GM21367 (cell line): ENCODE data around the gene RHOB.
"Not testable (repeated sequence)": the region's sequence is repeated elsewhere in the genome, so short reads cannot be mapped to it uniquely, and the experiment has no call there.

Experiments used
- ATAC-seq: cut with Tn5 transposase; IDR thresholded peaks from one replicate; pipeline ENCODE4 v1.9.1; 2021; ENCODE audit not compliant: unreplicated experiment

RHOB gene

DNA sequence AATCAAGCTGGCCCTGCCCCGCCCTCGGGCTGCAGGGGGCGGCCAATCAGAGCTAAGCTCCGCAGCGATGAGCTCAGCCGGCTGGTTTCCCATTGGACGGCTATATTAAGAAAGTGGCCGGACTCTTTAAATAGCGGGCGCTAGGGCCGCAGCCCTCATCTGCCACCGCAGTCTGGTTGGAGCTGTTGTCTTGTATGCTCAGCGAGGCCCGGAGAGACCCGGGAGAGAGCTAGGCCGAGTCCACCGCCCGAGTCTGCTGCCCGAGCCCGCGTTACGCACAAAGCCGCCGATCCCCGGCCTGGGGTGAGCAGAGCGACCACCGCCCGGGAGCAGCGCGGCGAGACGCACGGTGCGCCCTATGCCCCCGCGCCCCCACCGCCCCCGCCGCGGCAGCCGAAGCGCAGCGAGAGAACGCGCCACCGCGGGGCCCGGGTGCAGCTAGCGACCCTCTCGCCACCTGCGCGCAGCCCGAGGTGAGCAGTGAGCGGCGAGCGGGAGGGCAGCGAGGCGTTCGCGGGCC, at the start of gene RHOB:
Gene RHOB (plus strand): TSS at position 158 of the 520 bp plus-strand sequence. CDS start 392 bp downstream, outside the sequence.
- peak; percentile 98 for ATAC-seq

DNA sequence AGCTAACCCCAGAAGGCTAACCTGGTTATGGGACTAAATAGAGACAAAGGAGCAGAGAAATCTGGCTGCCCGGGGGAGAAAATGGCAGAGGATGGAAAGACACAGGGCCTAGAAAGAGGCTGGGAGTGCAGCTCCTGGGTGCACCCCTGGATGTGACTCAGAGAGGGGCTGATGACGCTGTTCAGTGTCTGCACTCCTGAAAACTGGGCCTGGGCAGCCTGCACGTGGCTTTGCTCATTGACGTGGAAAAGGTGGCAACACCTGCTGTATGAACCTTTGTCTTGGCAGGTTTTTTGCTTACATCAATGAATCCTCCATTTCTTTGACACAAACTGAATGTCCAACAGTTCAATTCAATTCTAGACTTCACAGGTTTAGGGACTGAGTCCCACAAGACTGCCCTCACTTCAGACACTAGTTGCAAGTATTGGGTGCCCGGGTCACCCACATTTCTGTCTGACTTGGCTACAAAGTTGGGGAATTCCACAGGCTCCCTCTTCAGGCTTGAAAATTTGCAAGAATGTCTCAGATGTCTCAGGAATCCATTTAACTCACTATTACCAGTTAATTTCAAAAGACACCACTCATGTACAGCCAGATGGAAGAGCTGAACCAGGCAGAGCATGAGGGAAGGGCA, 48.9 kb upstream of the RHOB start:
- ATAC-seq: no peak

DNA sequence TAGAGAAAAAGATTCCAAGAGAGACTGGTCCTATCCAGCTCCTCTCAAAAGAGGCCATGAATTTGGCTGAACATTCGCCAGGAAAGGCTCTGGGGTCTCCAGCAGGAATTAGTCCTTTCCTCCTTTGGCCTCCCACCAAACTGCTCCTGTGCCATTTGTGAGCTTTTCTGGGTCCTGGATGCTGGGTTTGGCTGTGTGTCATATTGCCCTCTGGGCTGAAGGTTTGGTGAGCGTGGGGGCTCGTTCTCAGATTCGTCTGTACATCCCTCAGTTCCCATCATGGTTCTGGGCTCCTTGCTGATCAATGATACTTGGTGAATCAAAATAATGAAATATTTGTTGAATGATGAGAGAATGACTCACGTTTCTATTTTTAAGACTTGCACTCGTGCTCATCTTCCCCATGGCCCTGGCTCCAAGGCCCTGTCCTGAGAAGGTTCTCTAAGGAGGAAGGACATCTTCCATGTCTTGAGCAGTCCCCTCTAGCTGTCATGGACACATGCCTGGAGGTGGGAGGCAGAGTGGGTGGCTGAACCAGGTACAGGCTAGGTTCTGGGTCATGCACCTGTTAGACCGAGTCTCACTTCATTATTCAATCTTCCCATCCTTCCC, 47.8 kb upstream of the RHOB start:
- ATAC-seq: no peak

DNA sequence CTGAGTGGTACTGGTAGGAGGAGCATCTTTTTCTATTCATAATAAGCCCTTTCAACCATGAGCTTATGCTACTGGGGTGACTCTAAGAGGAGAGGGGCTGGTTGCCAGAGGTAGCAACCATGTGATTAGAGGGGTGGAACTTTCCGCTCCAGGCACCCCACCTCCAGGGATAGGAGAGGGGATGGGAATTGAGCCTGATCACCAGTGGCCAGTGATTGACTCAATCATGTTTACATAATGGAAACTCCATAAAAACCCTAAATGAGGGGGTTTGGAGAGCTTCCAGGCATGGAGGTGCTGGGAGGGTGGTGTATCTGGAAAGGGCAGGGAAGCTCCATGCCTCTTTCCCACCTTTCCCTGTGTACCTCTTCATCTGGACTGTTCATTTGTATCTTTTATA, 46.6 kb upstream of the RHOB start:
- ATAC-seq: no peak

DNA sequence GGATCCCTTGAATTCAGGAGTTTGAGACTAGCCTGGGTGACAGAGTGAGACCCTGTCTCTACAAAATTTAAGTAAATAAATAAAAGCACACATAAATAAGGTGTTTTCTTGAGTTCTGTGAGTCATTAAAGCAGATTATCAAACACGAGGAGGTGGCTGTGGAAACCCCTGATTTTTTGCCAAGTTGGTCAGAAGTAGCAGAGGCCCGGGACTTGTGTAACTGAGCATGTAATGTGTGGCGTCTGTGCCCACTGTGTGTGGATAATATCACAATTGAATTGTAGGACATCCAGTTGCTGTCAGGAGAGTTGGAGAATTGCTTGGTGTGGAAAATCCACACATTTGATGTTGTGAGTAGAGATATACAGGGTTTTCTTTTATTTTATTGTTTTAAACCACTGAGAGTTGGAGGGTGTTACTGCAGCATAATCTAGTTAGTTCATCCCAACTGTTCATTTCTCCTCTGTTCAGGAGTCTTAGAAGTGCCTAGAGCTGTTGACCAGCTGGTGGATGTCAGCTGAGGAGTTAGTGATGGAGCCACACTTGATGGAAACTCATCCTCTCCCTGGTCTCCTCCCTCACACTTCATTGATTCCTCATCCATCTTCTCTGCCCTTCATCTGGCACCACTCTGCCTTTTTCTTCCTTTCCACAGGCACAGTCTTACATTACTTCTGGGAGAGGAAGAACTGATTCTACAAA, 45.9 kb upstream of the RHOB start:
- ATAC-seq: no peak

DNA sequence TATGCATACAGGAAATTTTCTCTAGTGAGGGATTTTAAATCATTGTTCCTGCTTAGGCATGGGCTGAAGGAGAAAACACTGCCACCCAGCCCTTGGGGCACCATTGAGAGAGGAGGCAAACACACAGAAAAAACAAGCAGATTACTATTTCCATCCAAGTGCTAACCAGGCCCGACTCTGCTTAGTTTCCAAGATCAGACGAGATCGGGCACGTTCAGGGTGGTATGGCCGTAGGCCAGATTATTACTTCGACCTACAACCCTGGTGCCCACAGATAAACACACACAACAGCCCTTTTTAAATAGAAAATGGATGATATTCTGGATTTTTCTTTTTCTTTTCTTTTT, 45.4 kb upstream of the RHOB start:
- ATAC-seq: no peak

DNA sequence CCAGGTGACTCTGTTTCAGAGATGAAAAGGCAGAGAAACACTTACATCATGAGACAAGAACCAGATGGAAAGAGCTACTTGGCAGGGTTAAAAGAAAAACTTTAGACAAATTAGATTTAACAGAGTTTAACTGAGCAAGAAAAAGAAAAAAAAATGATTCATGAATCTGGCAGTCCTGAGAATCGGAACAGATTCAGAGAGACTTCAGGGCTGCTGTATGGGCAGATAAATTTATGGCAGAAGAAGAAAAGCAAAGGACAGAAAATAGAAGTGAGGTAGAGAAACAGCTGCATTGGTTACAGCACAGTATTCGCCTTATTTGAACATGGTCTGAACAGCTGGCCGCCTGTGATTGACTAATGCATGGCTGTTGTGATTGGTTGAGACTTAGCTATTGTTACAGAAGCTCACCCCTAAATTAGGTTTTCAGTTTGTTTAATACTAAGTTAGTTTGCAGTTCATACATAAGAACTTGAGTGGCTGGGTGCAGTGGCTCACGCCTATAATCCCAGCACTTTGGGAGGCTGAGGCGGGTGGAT, 43.0 kb upstream of the RHOB start:
- ATAC-seq: no peak

DNA sequence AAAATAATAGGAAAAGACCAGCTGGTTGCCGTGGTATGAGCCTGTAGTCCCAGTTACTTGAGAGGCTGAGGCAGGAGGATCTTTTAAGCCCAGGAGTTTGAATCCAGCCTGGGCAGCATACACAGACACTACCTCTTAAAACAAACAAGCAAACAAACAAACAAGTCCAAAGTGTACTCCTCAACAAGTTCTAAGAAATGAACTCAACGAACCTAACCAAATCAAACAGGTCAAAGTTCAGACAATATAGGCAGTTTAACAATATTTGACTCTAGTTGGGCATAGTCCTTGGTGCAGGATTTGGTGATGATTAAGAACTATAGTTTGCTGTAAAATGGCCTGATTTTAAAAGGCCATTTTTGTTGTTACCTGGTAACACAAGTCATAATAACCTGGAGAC, 41.9 kb upstream of the RHOB start:
- no peak for ATAC-seq

DNA sequence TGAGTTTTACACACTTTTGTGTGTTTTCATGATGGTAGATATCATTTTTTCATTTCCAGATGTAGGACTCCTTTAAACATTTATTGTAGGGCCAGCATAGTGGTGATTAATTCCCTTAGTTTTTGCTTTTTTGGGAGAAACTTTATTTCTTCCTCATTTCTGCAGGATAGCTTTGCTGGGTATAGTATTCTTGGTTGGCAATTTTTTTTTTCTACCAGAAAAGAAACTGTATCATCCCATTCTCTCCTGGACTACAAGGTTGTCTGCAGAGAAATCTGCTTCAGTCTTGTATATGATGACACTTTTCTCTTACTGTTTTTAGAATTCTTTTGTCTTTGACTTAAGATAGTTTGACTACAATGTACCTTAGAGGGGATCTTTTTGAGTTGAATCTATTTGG, 37.8 kb upstream of the RHOB start:
- no peak for ATAC-seq

DNA sequence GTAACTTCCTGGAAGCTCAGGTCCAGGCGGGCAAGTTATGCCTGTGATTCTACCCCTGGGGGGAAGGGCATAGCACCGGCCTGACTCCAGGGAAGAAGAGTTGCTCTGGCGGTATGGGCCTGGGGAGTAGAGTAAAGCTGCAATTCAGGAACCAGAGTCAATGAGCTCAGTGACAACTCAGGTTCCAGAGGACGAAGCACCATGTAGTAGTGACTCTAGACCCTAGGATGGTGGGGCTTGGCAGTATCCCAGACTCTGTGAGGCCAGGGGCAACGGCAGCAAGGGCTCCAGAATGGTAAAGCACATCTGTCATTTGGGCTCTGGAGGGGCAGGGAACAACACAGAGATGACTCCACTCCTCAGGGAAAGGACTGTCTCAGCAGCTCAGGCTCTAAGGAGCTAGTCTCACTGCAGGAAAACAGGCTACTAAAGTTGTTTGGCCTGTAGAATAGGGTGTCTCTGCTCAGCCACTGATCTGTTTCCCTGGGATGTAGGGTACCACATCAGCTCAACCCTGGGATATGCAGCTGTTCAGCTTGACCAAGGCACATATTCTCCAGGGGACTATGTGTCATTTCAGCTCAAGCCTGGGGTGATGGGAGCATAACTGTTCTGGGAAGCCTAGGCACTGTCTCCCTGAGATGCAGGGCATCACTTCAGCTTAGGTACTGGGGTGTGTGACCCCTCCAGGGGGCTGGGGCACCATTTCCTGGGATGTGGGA, 36.2 kb upstream of the RHOB start:
- no peak for ATAC-seq

DNA sequence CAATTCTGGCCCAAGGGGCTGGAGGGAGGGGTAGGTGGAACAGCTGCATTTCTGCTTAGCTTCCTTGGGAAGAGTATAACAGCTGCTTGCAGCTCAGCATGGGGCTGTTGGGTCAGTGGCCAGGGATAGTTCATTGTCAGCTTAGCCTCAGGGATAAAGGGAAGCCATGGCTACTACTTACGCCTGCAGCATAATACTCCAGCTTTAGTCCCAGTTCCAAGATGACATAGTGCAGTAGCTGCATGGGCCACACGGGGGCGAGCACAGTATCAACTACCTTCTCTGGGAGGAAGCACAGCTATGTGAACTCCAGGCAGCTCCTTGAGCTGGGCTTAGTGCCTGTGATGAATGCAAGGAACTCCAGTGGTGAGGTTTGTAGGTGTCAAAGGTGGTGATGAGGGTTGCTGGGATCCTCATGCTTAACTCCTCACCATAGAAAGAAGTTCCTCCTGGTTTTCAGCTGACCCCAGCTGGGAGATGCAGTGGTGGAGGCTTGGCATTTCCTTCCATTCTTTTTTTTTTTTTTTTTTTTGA, 35.4 kb upstream of the RHOB start:
- ATAC-seq: peak; percentile 99

DNA sequence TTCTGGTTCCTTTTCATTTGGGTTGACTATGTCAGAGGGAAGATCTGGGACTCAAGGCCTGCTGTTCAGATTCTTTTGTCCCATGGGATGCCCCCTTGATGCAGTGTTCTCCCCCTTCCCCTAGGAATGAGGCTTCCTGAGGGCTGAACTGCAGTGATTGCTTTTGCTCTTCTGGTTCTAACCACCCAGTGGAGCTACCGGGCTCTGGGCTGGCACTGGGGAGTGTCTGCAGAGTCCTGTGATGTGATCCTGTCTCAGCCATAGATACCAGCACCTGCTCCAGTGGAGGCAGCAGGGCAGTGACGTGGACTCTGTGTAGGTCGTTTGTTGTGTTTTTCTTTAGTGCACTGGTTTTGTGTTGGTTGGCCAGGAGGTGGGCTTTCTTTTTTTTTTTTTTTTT, 32.1 kb upstream of the RHOB start:
- no peak for ATAC-seq

DNA sequence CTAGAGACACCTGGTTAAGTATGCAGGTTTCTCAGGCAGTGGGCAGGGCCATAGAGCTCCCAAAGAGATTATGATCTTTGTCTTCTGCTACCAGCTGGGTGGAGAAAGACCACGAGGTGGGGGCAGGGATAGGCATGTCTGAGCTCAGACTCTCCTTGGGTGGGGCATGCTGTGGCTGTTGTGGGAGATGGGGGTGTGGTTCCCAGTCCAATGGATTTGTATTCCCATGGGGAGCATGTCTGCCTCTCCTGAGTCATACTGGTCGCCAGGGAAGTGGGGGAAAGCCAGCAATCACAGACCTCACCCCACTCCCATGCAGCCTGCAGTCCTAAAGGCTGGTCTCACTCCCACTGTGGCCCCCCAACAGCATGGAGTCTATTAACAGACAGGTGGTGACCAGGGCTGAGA, 31.4 kb upstream of the RHOB start:
- ATAC-seq: no peak

DNA sequence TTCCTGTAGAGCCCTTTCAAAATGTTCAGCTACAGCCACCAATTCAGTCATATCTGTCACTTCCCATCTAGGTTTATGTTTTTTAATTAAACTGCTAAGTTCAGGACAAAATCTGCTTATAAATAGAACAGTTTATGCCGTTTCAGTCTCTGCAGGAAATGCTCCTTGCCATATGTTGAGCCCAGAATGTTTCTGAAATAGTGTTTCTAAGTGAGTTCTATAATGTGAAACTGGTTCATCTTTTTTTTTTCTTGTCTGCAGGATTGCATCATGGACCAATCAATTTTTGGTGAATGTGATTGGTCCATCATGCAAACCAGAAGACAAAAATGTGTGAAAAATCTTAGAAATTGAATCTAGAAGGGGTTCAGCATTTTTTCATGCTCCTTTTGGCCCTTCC, 30.2 kb upstream of the RHOB start:
- no peak for ATAC-seq

DNA sequence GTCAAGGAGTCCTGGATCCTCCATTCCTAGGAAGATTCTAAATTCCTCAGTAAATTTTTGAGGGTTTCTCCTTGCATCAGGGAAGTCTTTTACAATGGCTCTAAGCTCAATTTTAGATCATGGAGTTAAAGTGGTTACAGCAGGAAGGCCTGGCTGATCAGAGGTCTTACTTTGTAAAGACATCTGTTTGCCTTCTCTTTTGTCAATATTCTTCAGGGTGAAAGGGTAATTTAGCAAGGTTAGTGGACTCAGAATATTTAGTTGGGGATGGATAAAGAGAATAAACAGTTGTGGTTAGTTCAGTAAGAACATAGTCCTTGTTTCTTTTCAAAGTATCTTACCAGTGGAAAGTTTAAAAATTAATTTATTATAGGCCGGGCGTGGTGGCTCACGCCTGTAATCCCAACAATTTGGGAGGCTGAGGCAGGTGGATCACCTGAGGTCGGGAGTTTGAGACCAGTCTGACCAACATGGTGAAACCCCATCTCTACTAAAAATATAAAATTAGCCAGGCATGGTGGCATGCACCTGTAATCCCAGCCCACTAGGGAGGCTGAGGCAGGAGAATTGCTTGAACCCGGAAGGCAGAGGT, 29.5 kb upstream of the RHOB start:
- not testable (repeated sequence) for ATAC-seq

DNA sequence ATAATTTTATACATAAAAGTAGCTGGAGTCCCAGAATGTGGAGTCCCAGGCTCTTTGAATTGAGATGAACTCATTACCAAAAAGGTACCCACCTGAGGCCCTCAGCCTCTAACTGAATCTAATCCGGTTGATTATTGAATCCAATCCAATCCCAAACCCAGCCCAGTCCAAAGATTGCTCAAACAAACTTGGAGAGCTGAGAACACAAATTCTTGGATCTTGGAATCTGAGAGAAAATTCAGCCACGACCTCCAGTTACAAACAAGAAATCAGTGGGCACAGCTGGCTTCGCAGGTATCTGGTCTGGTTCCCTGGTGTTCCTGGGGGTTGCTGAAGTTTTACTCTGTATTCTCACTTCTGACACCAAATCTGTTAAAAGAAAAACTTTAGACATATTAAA, 28.4 kb upstream of the RHOB start:
- no peak for ATAC-seq

DNA sequence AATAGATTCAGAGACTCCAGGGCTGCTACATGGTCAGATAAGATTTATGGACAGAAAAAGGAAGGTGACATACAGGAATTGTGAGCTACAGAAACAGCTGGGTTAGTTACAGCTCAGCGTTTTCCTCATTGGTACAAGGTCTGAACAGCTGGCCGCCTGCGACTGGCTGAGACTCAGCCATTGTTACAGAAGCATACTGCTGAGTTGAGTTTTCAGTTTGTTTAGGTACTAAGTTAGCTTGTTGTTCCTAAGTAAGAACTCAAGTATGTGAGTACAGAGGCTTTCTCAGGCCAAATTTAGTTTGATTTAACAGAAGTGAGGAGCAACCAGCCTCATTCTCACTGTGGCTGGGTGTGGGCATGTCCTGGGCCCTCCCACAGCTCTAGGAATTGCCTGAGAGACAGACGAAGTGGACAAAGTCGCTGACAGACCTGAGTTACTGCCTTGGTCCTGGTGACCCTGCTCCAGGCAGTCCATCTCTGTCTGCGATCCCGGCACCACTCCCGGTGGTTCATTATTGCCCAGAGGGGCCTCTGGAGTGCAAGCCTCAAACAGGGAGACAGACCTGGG, 27.8 kb upstream of the RHOB start:
- ATAC-seq: no peak

DNA sequence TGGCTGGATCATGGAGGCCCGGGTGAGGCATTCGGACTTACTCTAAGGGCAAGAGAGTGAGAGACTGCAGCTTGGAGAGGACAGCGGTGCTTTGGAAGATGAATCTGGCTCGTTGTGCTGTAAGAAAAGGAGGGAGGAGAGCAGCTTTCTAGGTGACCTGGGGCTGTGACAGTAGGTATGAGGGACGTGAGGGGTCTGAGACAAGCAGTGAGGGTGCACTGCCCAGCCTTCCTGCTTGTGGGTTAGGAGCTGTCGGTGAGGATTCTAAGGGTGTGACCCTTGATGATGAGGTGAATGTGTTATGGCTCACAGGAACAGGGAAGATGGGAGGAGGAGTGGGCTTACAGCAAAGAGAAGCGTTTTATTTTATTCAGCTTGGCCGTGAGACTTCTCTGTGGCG, 27.1 kb upstream of the RHOB start:
- no peak for ATAC-seq

DNA sequence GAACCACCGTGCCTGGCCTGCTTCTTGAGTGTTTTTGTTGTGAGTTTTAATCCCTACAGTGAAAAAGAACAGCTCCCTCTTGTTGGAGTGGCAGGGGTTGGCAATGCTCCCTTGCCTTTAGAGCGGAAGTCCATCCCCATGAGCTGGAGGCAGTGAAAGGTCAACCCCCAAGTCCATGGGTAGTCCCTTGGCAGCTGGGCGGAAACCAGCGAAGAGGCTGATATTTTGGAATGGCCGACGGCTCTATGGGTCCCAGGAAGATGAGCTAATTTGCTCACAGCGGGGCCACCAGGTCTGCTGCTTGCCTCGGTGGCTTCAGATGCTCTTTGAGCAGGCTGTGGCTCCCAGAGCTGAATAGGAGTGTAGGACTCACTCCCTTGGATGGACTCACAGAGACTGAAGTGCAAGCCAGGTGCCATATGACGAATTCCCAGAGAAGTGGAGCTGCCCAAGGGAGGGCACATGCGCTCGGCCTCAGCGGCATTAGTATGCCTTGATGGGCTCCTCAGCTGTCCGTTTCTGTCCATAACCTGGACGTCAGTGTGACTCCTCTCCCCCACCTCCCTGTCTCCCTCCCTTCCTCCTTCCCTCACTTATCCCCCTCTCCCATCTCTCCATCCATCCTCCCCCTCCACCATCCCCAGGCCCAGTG, 25.4 kb upstream of the RHOB start:
- no peak for ATAC-seq

DNA sequence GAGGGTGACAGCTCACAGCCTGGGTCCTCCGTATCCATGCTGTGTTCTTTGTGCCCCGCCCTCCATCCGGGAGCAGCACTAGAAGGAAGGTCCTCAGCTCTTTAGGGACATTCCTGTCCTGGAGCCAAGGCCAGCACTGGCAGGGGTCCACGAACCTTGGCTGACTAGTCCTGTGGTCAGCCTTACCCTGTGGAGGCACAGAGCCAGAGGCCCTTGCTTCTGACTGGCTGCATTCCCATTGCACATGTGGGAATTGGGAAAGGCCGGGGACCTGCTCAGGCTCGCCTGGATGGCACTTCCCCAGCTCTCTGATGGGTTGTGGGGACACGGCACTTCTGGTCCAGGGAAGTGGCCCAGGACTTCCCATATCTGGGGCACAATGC, 24.9 kb upstream of the RHOB start:
- no peak for ATAC-seq
